Measurements from ENCODE around the gene STAC2. TPM values are rescaled to one million over a fixed set of nuclear protein-coding genes. Genes with fewer than 3 reads are reported as not detected.
A peak's percentile ranks its signal among the peaks of the same experiment; 100 is the strongest.

The STAC2 gene, protein sequence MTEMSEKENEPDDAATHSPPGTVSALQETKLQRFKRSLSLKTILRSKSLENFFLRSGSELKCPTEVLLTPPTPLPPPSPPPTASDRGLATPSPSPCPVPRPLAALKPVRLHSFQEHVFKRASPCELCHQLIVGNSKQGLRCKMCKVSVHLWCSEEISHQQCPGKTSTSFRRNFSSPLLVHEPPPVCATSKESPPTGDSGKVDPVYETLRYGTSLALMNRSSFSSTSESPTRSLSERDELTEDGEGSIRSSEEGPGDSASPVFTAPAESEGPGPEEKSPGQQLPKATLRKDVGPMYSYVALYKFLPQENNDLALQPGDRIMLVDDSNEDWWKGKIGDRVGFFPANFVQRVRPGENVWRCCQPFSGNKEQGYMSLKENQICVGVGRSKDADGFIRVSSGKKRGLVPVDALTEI
- total RNA-seq (1 to 10 TPM in 3 of 10 donors, under 1 TPM in 6, not detected in 1; 0.09 to 2.0 (median 0.37) TPM), polyA plus RNA-seq (1 to 10 TPM in 1 of 2 donors, under 1 TPM in 1; 0.51 to 4.9 TPM)
- long read RNA-seq, donor 1, partial matches to known transcripts = 1 of 1 reads
- long read RNA-seq, donor 1, other reads (novel, unspliced or antisense) = 0 of 1 reads
- long read RNA-seq, donor 2, partial matches to known transcripts = 2 of 2 reads
- long read RNA-seq, donor 2, other reads (novel, unspliced or antisense) = 0 of 2 reads
- long read RNA-seq, donor 3 = 0 reads

DNA sequence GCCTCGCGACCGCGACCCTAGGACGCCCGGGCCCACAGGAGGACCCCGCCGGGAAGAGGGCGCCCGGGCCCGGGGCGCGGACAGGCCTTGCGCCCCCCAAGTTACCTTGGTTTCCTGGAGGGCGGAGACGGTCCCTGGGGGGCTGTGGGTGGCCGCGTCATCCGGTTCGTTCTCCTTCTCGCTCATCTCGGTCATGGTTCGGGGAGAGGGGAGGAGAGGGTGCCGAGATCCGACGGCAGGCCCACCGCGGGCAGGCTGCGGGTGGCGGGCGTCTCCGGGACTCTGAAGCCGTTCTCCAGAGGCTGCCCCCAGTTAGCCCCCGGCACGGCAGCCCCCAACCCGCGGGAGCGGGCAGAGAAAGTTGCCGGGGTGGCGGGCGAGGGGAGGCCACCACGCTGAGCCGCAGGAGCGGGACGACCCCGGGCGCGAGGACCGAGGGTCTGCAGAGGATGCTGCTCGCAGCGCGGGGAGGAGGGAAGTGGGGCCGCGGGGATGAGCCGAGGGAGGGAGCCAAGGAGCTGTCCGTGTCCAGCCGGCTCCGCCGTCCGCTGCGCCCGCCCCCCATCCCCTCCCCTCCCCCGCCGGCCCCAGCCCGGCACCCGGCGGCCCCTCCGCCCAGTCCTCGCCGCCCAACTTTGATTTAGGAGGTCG, at the start of gene STAC2:
TSS of gene STAC2 (minus strand) at position 638 of the 651 bp plus-strand sequence. CDS start at position 195, 443 bp downstream.
- Histone ChIP-seq H3K27me3 (peaks cover 14 to 61% (median 51%) of the 10 kb centered on the region in 7 donors), H3K4me3 (peak within 1 kb of the TSS; percentile 18 to 53 (median 46)), H3K9me3 (no peaks in the 10 kb centered on the region), H3K27ac (no peak within 1 kb of the TSS), H3K36me3 (no peaks in the 10 kb centered on the region), H3K4me1 (peaks cover 5 to 25% (median 21%) of the 10 kb centered on the region in 9 donors)
- intact Hi-C loops (cut with DNase I) = no loop called here
- DNase-seq (no peak), ATAC-seq (peak in 4 of 8 donors; percentile 6 to 15 (median 10))
- WGBS, 2 donors = 0 to 1% methylated on average over 45 to 71 of the region's 71 CpGs
- TF ChIP-seq, protein P1, sequence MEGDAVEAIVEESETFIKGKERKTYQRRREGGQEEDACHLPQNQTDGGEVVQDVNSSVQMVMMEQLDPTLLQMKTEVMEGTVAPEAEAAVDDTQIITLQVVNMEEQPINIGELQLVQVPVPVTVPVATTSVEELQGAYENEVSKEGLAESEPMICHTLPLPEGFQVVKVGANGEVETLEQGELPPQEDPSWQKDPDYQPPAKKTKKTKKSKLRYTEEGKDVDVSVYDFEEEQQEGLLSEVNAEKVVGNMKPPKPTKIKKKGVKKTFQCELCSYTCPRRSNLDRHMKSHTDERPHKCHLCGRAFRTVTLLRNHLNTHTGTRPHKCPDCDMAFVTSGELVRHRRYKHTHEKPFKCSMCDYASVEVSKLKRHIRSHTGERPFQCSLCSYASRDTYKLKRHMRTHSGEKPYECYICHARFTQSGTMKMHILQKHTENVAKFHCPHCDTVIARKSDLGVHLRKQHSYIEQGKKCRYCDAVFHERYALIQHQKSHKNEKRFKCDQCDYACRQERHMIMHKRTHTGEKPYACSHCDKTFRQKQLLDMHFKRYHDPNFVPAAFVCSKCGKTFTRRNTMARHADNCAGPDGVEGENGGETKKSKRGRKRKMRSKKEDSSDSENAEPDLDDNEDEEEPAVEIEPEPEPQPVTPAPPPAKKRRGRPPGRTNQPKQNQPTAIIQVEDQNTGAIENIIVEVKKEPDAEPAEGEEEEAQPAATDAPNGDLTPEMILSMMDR (IDR thresholded peaks at IDR 0.05) = no peak

DNA sequence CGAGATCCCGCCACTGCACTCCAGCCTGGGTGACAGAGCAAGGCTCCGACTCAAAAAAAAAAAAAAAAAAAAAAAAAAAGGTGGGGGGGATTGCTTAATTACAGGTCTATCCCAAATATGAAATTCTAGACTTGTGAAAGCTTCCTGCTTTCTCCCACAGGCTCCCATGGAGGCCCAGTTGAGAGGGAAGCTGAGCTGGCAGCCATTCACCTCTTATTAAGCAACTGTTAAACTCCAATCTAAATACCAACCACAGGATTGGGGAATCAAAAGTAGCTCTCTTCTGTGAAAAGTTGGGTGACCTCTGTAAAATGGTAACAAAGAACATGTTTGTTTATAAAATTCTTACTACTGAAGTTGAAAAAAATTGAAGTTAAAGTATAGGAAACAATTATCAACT, 45.8 kb upstream of the STAC2 start:
- 100% methylated on average over 2 to 3 of the region's 3 CpGs for WGBS, 2 donors
- ATAC-seq = no peak
- TF ChIP-seq, protein P1 (IDR thresholded peaks at IDR 0.05) = no peak
- DNase-seq = no peak
- peaks cover 0 to 3% (median 0%) of the 10 kb centered on the region in 9 donors for H3K4me1 ChIP-seq
- no peaks in the 10 kb centered on the region for H3K27me3 ChIP-seq
- H3K9me3 ChIP-seq = no peaks in the 10 kb centered on the region
- H3K4me3 ChIP-seq = no peak overlapping the region
- no peak overlapping the region for H3K27ac ChIP-seq
- H3K36me3 ChIP-seq = peaks cover 0 to 100% (median 60%) of the 10 kb centered on the region in 9 donors
- intact Hi-C loops (cut with DNase I) = loop anchor here in 3 of 10 donors (10.0 kb wide), 1 partner anchor 133 kb away; the partner anchor contains the start of gene FBXL20 (in 3 of the 3)

DNA sequence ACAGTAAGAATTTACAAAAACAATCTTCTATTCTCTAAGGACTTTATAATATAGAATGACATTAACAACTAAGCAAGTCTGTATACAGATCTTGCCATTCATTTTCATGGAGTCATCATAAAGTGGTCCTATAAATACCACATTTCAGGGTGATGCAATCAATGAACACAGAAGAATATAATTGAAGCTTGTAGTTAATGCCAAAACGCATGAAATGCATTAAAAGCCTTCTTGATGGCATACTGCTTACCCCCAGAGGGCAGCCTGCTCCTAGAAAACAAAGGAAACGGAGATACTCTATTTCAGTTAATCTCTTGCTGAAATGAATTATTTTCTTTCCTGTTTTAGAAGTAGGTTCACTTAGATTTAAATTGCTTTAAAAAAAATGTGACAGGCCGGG, 45.2 kb upstream of the STAC2 start:
- Histone ChIP-seq H3K27ac (no peak overlapping the region), H3K27me3 (no peaks in the 10 kb centered on the region), H3K4me1 (no peaks in the 10 kb centered on the region), H3K4me3 (no peak overlapping the region), H3K36me3 (peaks cover 0 to 100% (median 60%) of the 10 kb centered on the region in 9 donors), H3K9me3 (no peaks in the 10 kb centered on the region)
- DNase-seq (no peak), ATAC-seq (no peak)
- TF ChIP-seq, protein P1 (IDR thresholded peaks at IDR 0.05) = peak in 7 of 9 donors; percentile 20 to 55 (median 45)
- 41 to 56% methylated on average over 3 of the region's 3 CpGs for WGBS, 2 donors
- intact Hi-C loops (cut with DNase I) = loop anchor here in 3 of 10 donors (10.0 kb wide), 1 partner anchor 134 kb away; the partner anchor contains the start of gene FBXL20 (in 3 of the 3)

DNA sequence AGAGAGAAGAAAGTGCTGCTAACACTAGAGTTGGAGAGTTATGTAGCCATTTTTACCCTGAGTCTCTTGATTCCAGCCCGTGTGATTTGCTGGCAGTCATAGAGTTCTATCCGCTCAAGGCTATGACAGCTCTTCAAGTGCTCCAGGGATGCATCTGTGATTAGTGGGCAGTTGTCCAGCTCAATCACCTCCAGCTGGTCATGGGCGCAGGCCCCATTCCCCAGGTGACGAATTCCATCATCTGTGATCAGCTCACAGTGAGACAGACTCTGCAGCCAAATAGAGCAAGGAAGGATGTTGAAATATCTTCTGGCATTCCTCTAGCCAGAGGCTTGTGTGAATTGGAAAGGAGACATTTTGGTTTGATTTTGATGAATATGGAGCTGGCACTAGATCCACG, 38.4 kb upstream of the STAC2 start:
- 36 to 48% methylated on average over 5 of the region's 5 CpGs for WGBS, 2 donors

More for the DNA sequence above, 38.4 kb upstream of the STAC2 start:
- Histone ChIP-seq H3K36me3 (peaks cover 0 to 100% (median 43%) of the 10 kb centered on the region in 9 donors), H3K27ac (peak overlapping the region in 7 of 10 donors; percentile 29 to 71 (median 51)), H3K4me3 (no peak overlapping the region), H3K4me1 (peaks cover 0 to 14% (median 7%) of the 10 kb centered on the region in 9 donors), H3K9me3 (no peaks in the 10 kb centered on the region), H3K27me3 (no peaks in the 10 kb centered on the region)
- DNase-seq (peak; percentile 31 to 53), ATAC-seq (peak; percentile 33 to 94 (median 83))
- TF ChIP-seq, protein P1 (IDR thresholded peaks at IDR 0.05) = no peak
- intact Hi-C loops (cut with DNase I) = loop anchor here in 2 of 10 donors (10.0 kb wide), 2 partner anchors 121 to 131 kb away; no protein-coding TSS in a partner anchor
